GM12878 (cell line): ENCODE results near the gene CARD19. TPM values are rescaled to one million over a fixed set of nuclear protein-coding genes. Genes with fewer than 3 reads are reported as not detected.

Experiments
- ATAC-seq: fragments of 200-7000 bp; cut with Tn5 transposase; 3 replicates; pipeline ENCODE4 v1.9.1; 2020; ENCODE audit warnings: mild to moderate bottlenecking, moderate library complexity
- BruUV-seq: library from RNA; stranded (reverse); fragments of 400-500 nt; replicated peaks from 2 replicates; lab custom pipeline; 2021; lab: Mats Ljungman, UMichigan
- CTCF ChIA-PET: fragments of 300-600 bp; sonication (Branson Sonifier 250); formaldehyde crosslinking; extraction: SDS; loops from one replicate; lab custom pipeline; 2021; ENCODE audit warnings: inconsistent platforms; lab: Yijun Ruan, JAX
- POLR2A ChIA-PET: fragments of 350-600 bp; formaldehyde crosslinking; extraction: SDS; loops from one replicate; lab custom pipeline; 2021; ENCODE audit warnings: inconsistent platforms; lab: Charles Lee
- RAD21 ChIA-PET: fragments of 300-600 bp; sonication (Branson Sonifier 250); formaldehyde crosslinking; loops from one replicate; lab custom pipeline; 2023; ENCODE audit warnings: antibody characterized with exemption; ENCODE audit not compliant: unreplicated experiment; lab: Charles Lee
- SMC1A ChIA-PET: fragments of 300-600 bp; sonication (Branson Sonifier 250); formaldehyde crosslinking; loops from one replicate; lab custom pipeline; 2023; ENCODE audit not compliant: unreplicated experiment, uncharacterized antibody; lab: Charles Lee
- DNase-seq: peaks from one replicate; pipeline ENCODE4 v3.0.0-alpha.2; 2011; ENCODE audit warnings: low read depth, low spot score
- FAIRE-seq: peaks from 3 replicates; lab custom pipeline; 2011; peaks lifted over from hg19 to GRCh38; lab: Jason Lieb, UNC
- H2AFZ ChIP-seq: 2 replicates; pipeline ENCODE4 v1.6.0; 2011; ENCODE audit warnings: low read depth, low read length, control low read depth; ENCODE audit not compliant: control insufficient read depth
- H3K27ac ChIP-seq: 2 replicates; pipeline ENCODE4 v1.5.1; 2011; ENCODE audit warnings: control low read depth; ENCODE audit not compliant: control insufficient read depth, insufficient read depth
- H3K27me3 ChIP-seq, 2 experiments: replicated peaks in 1 of 2; 2 replicates each; pipeline versions ENCODE4 v1.6.0 to v1.6.1; 2011; ENCODE audit warnings: low read length in 1 of 2; ENCODE audit not compliant: control insufficient read depth in 2 of 2, insufficient read depth in 2 of 2
- H3K36me3 ChIP-seq, 2 experiments: 2 replicates each; pipeline ENCODE4 v1.5.1; 2011; ENCODE audit warnings: low read length in 1 of 2; ENCODE audit not compliant: control insufficient read depth in 2 of 2, insufficient read depth in 2 of 2
- H3K4me1 ChIP-seq: 2 replicates; pipeline ENCODE4 v1.6.1; 2011; ENCODE audit warnings: mild to moderate bottlenecking, low read length, moderate library complexity, mixed read lengths; ENCODE audit not compliant: control insufficient read depth, insufficient read depth
- H3K4me2 ChIP-seq: 2 replicates; pipeline ENCODE4 v1.6.0; 2011; ENCODE audit warnings: control low read depth; ENCODE audit not compliant: control insufficient read depth, insufficient read depth
- H3K4me3 ChIP-seq: fragments of 200-600 bp; sonication (generic); 2 replicates; pipeline ENCODE4 v1.5.1; 2016
- H3K79me2 ChIP-seq: 2 replicates; pipeline ENCODE4 v1.6.0; 2011; ENCODE audit warnings: low read length; ENCODE audit not compliant: control insufficient read depth, insufficient read depth
- H3K9ac ChIP-seq: 2 replicates; pipeline ENCODE4 v1.8.0; 2011; ENCODE audit warnings: low read length, control low read depth, mixed read lengths; ENCODE audit not compliant: control insufficient read depth, insufficient read depth
- H3K9me3 ChIP-seq: replicated peaks from 3 replicates; pipeline ENCODE4 v1.5.1; 2011; ENCODE audit warnings: mild to moderate bottlenecking, low read length; ENCODE audit not compliant: control insufficient read depth, insufficient read depth
- H4K20me1 ChIP-seq: 2 replicates; pipeline ENCODE4 v1.6.0; 2011; ENCODE audit not compliant: control insufficient read depth, insufficient read depth
- CTCF ChIP-seq, 3 experiments: IDR thresholded peaks in 2 of 3; conservative IDR thresholded peaks in 1 of 3; 2 replicates each; pipeline ENCODE4 v1.5.1; 2011; ENCODE audit warnings: low read depth in 3 of 3, low read length in 3 of 3, mild to moderate bottlenecking in 3 of 3, control low read depth in 2 of 3, moderate library complexity in 2 of 3, inconsistent platforms in 1 of 3, mixed read lengths in 1 of 3; ENCODE audit not compliant: control insufficient read depth in 2 of 3, insufficient read depth in 1 of 3; ENCODE audit errors: extremely low read depth in 1 of 3
- MTA2 ChIP-seq: fragments of 450-650 bp; IDR thresholded peaks from 2 replicates; pipeline ENCODE4 v1.6.1; 2016; ENCODE audit warnings: low read depth, mild to moderate bottlenecking, moderate library complexity
- WGBS: methylation state at CpG from one replicate; pipeline ENCODE4 v1.1.6; 2016; ENCODE audit warnings: low lambda C conversion rate; ENCODE audit not compliant: insufficient replicate concordance, insufficient coverage; ENCODE audit errors: missing lambda C conversion rate; 5-methylcytosine and 5-hydroxymethylcytosine counted together
- in situ Hi-C: fragments of 300-500 bp; cut with MboI; formaldehyde crosslinking; loops from 9 replicates; pipeline ENCODE4 v1.14.3; 2018; ENCODE audit warnings: mixed read lengths
- intact Hi-C: fragments of 100-400 bp; cut with micrococcal nuclease; formaldehyde crosslinking; loops from one replicate; pipeline ENCODE4 v1.14.2; 2022; ENCODE audit not compliant: unreplicated experiment
- polyA plus RNA-seq, 11 experiments: library from polyadenylated mRNA; depleted of rRNA in 4 of 11; unstranded in 6 of 11; stranded (reverse) in 5 of 11; fragments of >200 nt; fragmentation: Nextera tagmentation in 4 of 11; fragmentation: Illumina TruSeq in 1 of 11; extraction: Ambion mirVana in 4 of 11; extraction: Trizol in 1 of 11; gene quantifications; 1 replicate in 1 of 11; 2 replicates in 10 of 11; pipeline versions ENCODE4 v1.2.1 to v1.2.3, GENCODE V29; 2011 to 2016; ENCODE audit warnings: inconsistent platforms in 2 of 11, missing spikeins in 2 of 11, low read depth in 1 of 11
- total RNA-seq, 4 experiments: library from RNA; depleted of rRNA in 3 of 4; stranded (reverse); fragments of >200 nt in 3 of 4; fragmentation: Illumina TruSeq in 1 of 4; extraction: Trizol in 1 of 4; gene quantifications; 2 replicates each; pipeline versions ENCODE4 v1.2.1 to v1.2.3, GENCODE V29; 2013 to 2021

Gene CARD19
- total and polyA plus RNA-seq, 10 of the 15 experiments (the other 5 are each of a cell fraction or from before 2014, with no cell fraction given), result 0.61 to 41.6 (median 19.9) TPM

GRCh38 chr9:93057042-93057702 is 38.8 kb upstream of the CARD19 start:
- H3K27ac ChIP-seq, result no peak overlapping the region

More at GRCh38 chr9:93057042-93057702, 38.8 kb upstream of the CARD19 start:
- Histone ChIP-seq H3K4me1 (peaks cover 35% of the 10 kb centered on the region), H3K27me3 (no peaks in the 10 kb centered on the region), H3K4me2 (no peak overlapping the region), H4K20me1 (no peaks in the 10 kb centered on the region), H3K9me3 (no peaks in the 10 kb centered on the region), H3K79me2 (peaks cover 27% of the 10 kb centered on the region), H3K9ac (no peak overlapping the region), H2AFZ (no peak overlapping the region), H3K4me3 (no peak overlapping the region), H3K36me3 (no peaks in the 10 kb centered on the region)
- CTCF ChIA-PET, result interaction anchor here (0.5 to 1.7 kb wide), 4 partner anchors 29 to 77 kb away, joined by 3 to 5 read pairs (median 4); no protein-coding TSS in a partner anchor
- RAD21 ChIA-PET, result interaction anchor here (0.7 to 1.4 kb wide), 2 partner anchors 28 to 51 kb away, joined by 3 read pairs; no protein-coding TSS in a partner anchor
- in situ Hi-C loops (no loop called here), intact Hi-C loops (loop anchor here (5.0 kb wide), 1 partner anchor 55 kb away; no protein-coding TSS in a partner anchor)
- no peak for FAIRE-seq
- no peak for ATAC-seq
- POLR2A ChIA-PET, result interaction anchor here (0.7 to 1.4 kb wide), 6 partner anchors 10 to 92 kb away, joined by 3 to 5 read pairs (median 4); no protein-coding TSS in a partner anchor
- WGBS, result 93% methylated on average over 8 of the region's 8 CpGs
- SMC1A ChIA-PET, result interaction anchor here (0.9 to 1.0 kb wide), 2 partner anchors 28 to 29 kb away, joined by 3 read pairs; no protein-coding TSS in a partner anchor
- no TSS peak for BruUV-seq
- DNase-seq, result no peak
- no peak for TF ChIP-seq MTA2
- TF ChIP-seq CTCF (IDR thresholded peaks at IDR 0.05 in 2 of 3, conservative IDR thresholded peaks at IDR 0.05 in 1 of 3; ENCODE audit: control insufficient read depth in 2 of 3, extremely low read depth in 1 of 3, insufficient read depth in 1 of 3, low read depth in 3 of 3, low read length in 3 of 3), result 0 out of 6 replicates have a peak, but pooled peaks of 1 of the 3 experiments have one; percentile 1
